ENCODE measurements around the gene CENPU.
A peak's percentile ranks its signal among the peaks of the same experiment; 100 is the strongest.

Gene CENPU

DNA sequence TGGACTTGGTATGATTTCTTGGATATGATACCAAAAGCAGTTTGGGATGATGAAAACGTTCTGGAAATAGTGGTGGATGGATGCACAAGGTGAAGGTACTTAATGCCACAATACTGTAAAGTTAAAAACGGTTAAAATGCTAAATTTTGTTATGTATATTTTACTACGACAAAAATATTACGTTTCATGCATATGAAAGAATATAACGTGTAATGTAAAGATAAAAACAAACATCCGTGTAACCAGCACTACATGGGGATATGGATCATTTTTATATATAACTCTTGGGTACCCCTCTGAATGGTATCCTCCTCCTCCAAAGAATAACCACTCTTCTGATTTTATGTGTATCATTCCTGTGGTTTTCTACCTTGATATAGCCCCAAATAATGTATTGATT, 862 bp upstream of the CENPU start:
- H4K20me1 ChIP-seq = peaks cover 0 to 29% (median 9%) of the 10 kb centered on the region in 11 experiments; a peak in 11 of 22 replicates
- TF ChIP-seq Cebpa-rat (IDR thresholded peaks at IDR 0.05) = no peak
- H3K9me3 ChIP-seq (replicated peaks in 1 of 11) = no peaks in the 10 kb centered on the region
- H3K27ac ChIP-seq = peak overlapping the region in 9 of 11 experiments; percentile 11 to 78 (median 64); a peak in 16 of 22 replicates
- H3K4me1 ChIP-seq = peaks cover 34 to 49% (median 40%) of the 10 kb centered on the region in 10 experiments
- peak overlapping the region; percentile 55 to 91 (median 74) for H3K4me2 ChIP-seq
- H3K9ac ChIP-seq = peak overlapping the region in 10 of 11 experiments; percentile 56 to 98 (median 75); a peak in 18 of 22 replicates
- H3K36me3 ChIP-seq = peaks cover 0 to 29% (median 15%) of the 10 kb centered on the region in 11 experiments; a peak in 18 of 22 replicates
- H3K4me3 ChIP-seq = peak overlapping the region; percentile 75 to 99 (median 80)
- H3K27me3 ChIP-seq = no peaks in the 10 kb centered on the region

DNA sequence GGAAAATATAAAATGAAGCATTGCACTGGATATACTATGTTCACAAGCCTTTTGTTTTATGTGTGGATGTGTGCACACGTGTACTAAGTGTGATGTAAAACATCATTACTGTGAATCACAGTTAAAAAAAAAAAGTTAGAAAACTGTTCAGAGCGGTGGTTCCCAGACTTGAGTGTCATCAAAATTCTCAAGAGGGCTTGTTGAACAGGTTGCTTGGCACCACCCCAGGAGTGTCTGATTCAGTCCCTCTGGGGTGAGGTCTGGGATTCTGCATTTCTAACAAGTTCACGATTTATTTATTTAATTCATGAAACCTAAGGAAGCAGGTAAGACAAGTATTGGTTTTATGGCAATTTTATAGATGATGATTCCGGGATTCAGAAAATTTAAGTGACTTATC, 1.8 kb downstream of the CENPU start:
- no peak for TF ChIP-seq Cebpa-rat (IDR thresholded peaks at IDR 0.05)
- Histone ChIP-seq H3K4me2 (peak overlapping the region in 10 of 11 experiments; percentile 78 to 98 (median 91); a peak in 21 of 22 replicates), H3K4me3 (peak overlapping the region in 8 of 10 experiments; percentile 77 to 99 (median 84); a peak in 12 of 20 replicates), H3K4me1 (peaks cover 26 to 43% (median 34%) of the 10 kb centered on the region in 10 experiments), H3K27ac (peak overlapping the region in 9 of 11 experiments; percentile 77 to 98 (median 95); a peak in 11 of 22 replicates), H3K27me3 (no peaks in the 10 kb centered on the region), H3K36me3 (peaks cover 0 to 56% (median 42%) of the 10 kb centered on the region in 11 experiments; a peak in 19 of 22 replicates), H3K9ac (peak overlapping the region in 9 of 11 experiments; percentile 80 to 98 (median 95); a peak in 17 of 22 replicates), H4K20me1 (peaks cover 0 to 38% (median 13%) of the 10 kb centered on the region in 11 experiments; a peak in 11 of 22 replicates), H3K9me3 (replicated peaks in 1 of 11) (peaks cover 0 to 15% (median 10%) of the 10 kb centered on the region in 11 experiments; a peak in 11 of 22 replicates)

DNA sequence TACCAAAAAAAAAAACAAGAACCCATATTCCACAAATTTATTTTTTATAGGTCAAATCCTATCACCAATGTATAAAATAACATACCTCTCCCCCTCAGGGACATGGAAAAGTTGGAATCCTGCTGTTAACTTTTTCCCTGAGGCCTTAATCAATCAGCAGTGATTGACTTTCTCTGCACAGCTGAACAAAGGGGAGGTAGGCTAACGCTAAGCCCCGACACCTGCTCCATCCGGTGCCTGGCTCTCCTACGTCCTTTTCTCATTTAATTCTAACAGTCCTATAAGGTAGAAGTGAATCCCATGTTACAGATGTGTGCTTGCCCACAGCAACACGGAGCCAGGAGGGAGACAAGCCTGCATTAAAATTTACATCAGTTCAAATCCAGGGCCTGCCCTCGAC, 2.8 kb downstream of the CENPU start:
- peaks cover 0 to 64% (median 49%) of the 10 kb centered on the region in 11 experiments; a peak in 19 of 22 replicates for H3K36me3 ChIP-seq
- no peak overlapping the region for H3K27ac ChIP-seq
- H3K9me3 ChIP-seq (replicated peaks in 1 of 11) = peaks cover 0 to 17% (median 10%) of the 10 kb centered on the region in 11 experiments; a peak in 11 of 22 replicates
- peak overlapping the region in 8 of 11 experiments; percentile 2 to 98 (median 92); a peak in 9 of 22 replicates for H3K4me2 ChIP-seq
- no peak overlapping the region for H3K4me3 ChIP-seq
- H3K4me1 ChIP-seq = peaks cover 30 to 50% (median 43%) of the 10 kb centered on the region in 10 experiments
- no peaks in the 10 kb centered on the region for H3K27me3 ChIP-seq
- no peak for TF ChIP-seq Cebpa-rat (IDR thresholded peaks at IDR 0.05)
- peaks cover 0 to 38% (median 13%) of the 10 kb centered on the region in 11 experiments; a peak in 11 of 22 replicates for H4K20me1 ChIP-seq
- H3K9ac ChIP-seq = peak overlapping the region in 4 of 11 experiments; percentile 12 to 92 (median 27); a peak in 4 of 22 replicates

DNA sequence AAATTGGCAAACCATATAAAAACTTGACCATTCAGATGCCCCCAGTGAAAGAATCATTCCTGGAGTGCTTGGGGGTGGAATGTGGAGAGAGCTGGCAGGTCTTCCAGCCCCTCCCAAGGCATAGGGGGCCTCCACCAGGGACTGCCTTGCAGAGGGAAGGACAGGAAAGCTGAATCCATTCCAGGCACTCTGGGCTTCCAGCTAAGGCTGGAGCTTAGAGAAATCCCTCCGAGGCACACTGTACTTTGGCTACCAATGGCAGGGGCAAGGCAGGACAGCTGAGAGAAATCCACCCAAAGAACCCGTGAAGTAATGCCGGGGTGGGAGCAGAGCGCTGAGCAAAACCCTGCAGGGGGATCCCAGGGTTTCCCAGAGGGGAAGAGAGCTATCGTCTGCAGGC, 4.0 kb downstream of the CENPU start:
- Histone ChIP-seq H3K9ac (no peak overlapping the region), H3K4me3 (no peak overlapping the region), H3K27me3 (no peaks in the 10 kb centered on the region), H3K4me2 (no peak overlapping the region), H3K36me3 (peaks cover 0 to 75% (median 61%) of the 10 kb centered on the region in 11 experiments; a peak in 19 of 22 replicates), H3K4me1 (peaks cover 28 to 46% (median 40%) of the 10 kb centered on the region in 10 experiments), H3K9me3 (replicated peaks in 1 of 11) (peaks cover 0 to 17% (median 10%) of the 10 kb centered on the region in 11 experiments; a peak in 11 of 22 replicates), H3K27ac (no peak overlapping the region), H4K20me1 (peaks cover 0 to 48% (median 18%) of the 10 kb centered on the region in 11 experiments; a peak in 12 of 22 replicates)
- TF ChIP-seq Cebpa-rat (IDR thresholded peaks at IDR 0.05) = no peak

DNA sequence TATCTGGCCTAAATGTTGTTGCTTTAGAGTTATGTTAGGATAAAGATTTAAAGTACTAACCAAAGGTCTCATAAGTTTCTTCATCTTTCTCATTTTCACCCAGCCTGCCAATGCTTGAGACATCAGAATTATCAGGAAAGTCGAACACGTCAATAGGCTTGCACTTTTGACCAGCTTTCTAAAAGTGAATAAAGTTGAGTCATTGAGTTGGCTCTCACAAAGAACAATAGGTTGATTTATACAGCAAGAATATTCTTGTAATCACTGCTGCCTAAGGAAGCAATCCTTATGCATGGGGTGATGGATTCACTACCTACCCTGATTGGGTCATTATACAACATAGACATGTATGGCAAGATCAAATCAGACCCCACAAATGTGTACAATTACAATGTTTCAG, 5.0 kb downstream of the CENPU start:
- Histone ChIP-seq H3K9me3 (replicated peaks in 1 of 11) (peaks cover 0 to 17% (median 10%) of the 10 kb centered on the region in 11 experiments; a peak in 11 of 22 replicates), H3K36me3 (peaks cover 0 to 86% (median 71%) of the 10 kb centered on the region in 11 experiments; a peak in 19 of 22 replicates), H4K20me1 (peaks cover 0 to 48% (median 18%) of the 10 kb centered on the region in 11 experiments; a peak in 12 of 22 replicates)

DNA sequence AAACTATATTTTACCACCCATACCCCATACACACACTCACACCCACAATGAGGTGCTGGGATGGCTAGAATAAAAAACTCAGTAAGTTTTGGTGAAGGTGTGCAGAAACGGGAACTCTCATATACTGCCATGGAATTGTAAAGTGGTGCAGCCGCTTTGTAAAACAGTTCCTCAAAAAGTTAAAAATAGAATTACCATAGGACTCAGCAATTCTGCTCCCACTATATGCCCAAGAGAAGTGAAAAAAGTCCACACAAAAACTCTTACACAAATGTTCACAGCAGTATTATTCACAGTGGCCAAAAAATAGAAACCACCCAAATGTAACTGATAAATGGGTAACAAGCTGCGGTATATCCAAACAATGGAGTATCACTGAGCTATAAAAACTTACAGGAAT, 6.5 kb downstream of the CENPU start:
- Histone ChIP-seq H3K4me1 (peaks cover 15 to 31% (median 26%) of the 10 kb centered on the region in 10 experiments), H3K9me3 (replicated peaks in 1 of 11) (peaks cover 0 to 17% (median 10%) of the 10 kb centered on the region in 11 experiments; a peak in 12 of 22 replicates), H3K27ac (no peak overlapping the region), H3K4me2 (peak overlapping the region in 5 of 11 experiments; percentile 9 to 37 (median 22); a peak in 6 of 22 replicates), H3K4me3 (no peak overlapping the region), H4K20me1 (peaks cover 0 to 48% (median 18%) of the 10 kb centered on the region in 11 experiments; a peak in 12 of 22 replicates), H3K36me3 (peaks cover 0 to 97% (median 86%) of the 10 kb centered on the region in 11 experiments; a peak in 20 of 22 replicates), H3K9ac (no peak overlapping the region), H3K27me3 (no peaks in the 10 kb centered on the region)
- TF ChIP-seq Cebpa-rat (IDR thresholded peaks at IDR 0.05) = no peak

More for the DNA sequence above, 5.0 kb downstream of the CENPU start:
- Histone ChIP-seq H3K4me3 (no peak overlapping the region), H3K9ac (no peak overlapping the region), H3K27me3 (no peaks in the 10 kb centered on the region), H3K4me1 (peaks cover 21 to 39% (median 34%) of the 10 kb centered on the region in 10 experiments), H3K4me2 (no peak overlapping the region), H3K27ac (no peak overlapping the region)
- TF ChIP-seq Cebpa-rat (IDR thresholded peaks at IDR 0.05) = no peak

DNA sequence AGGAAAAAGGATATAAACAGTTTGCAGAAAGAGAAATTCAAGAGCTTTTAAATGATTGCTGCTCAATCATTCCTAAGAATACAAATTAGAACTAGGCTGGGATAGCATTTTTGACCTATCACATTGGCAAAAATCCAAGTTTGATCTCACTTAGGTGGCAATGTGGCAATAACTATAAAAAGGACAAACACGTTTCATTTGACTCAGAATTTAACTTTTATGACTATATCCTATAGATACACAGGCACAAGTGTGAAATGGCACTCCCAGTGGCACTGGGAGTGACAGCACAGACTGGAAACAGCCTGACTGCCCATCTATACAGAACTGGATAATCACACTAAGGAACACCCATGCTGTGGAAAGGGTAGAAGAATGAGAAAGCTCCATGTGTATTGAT, 11.1 kb downstream of the CENPU start:
- Histone ChIP-seq H3K4me2 (no peak overlapping the region), H3K4me1 (peaks cover 0 to 18% (median 15%) of the 10 kb centered on the region in 10 experiments; a peak in 15 of 20 replicates), H3K4me3 (no peak overlapping the region), H3K27me3 (no peaks in the 10 kb centered on the region), H3K9ac (no peak overlapping the region), H4K20me1 (peaks cover 0 to 58% (median 23%) of the 10 kb centered on the region in 11 experiments; a peak in 10 of 22 replicates), H3K9me3 (replicated peaks in 1 of 11) (peaks cover 0 to 26% (median 16%) of the 10 kb centered on the region in 11 experiments; a peak in 19 of 22 replicates), H3K36me3 (peaks cover 14 to 98% (median 96%) of the 10 kb centered on the region in 11 experiments; a peak in 21 of 22 replicates), H3K27ac (no peak overlapping the region)
- no peak for TF ChIP-seq Cebpa-rat (IDR thresholded peaks at IDR 0.05)

DNA sequence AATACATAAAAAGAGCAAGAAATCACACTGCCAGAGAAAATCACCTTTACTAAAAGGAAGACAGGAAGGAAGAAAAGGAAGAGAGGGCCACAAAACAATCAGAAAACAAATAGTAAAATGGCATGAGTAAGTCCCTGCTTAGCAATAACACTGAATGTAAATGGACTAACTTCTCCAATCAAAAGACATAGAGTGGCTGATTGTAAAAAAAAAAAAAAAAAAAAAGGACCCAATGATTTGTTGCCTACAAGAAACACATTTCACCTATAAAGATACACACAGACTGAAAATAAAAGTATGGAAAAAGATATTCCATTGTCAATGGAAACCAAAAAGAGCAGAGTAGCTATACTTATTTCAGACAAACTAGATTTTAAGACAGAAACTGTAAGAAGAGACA, 12.6 kb downstream of the CENPU start:
- Histone ChIP-seq H3K4me3 (no peak overlapping the region), H3K4me1 (peaks cover 0 to 5% (median 1%) of the 10 kb centered on the region in 10 experiments; a peak in 8 of 20 replicates), H3K36me3 (peaks cover 14 to 100% (median 98%) of the 10 kb centered on the region in 11 experiments; a peak in 21 of 22 replicates), H4K20me1 (peaks cover 0 to 52% (median 25%) of the 10 kb centered on the region in 11 experiments; a peak in 10 of 22 replicates), H3K9me3 (replicated peaks in 1 of 11) (peaks cover 0 to 18% (median 11%) of the 10 kb centered on the region in 11 experiments; a peak in 18 of 22 replicates), H3K27ac (no peak overlapping the region), H3K27me3 (no peaks in the 10 kb centered on the region), H3K9ac (no peak overlapping the region), H3K4me2 (no peak overlapping the region)
- TF ChIP-seq Cebpa-rat (IDR thresholded peaks at IDR 0.05) = no peak

DNA sequence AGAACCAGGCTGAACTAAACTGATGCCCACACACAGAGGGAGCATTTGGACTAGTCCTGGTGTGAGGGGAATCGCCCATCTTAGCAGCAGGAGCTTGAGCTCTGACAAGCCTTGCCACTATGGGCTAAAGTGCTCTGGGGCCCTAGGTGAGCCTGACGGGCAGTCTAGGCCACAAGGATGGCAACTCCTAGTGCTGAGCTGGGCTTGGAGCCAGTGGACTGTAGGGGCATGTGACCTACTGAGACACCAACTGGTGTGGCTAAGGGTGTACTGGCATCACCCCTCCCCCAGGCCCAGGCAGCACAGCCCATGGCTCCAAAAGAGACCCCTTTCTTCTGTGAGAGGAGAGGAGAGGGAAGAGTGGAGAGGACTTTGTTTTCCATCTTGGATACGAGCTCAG, 14.5 kb downstream of the CENPU start:
- no peak overlapping the region for H3K4me2 ChIP-seq
- peaks cover 0 to 38% (median 19%) of the 10 kb centered on the region in 11 experiments; a peak in 9 of 22 replicates for H4K20me1 ChIP-seq
- peaks cover 0 to 18% (median 11%) of the 10 kb centered on the region in 11 experiments; a peak in 18 of 22 replicates for H3K9me3 ChIP-seq (replicated peaks in 1 of 11)
- H3K9ac ChIP-seq = no peak overlapping the region
- no peak overlapping the region for H3K27ac ChIP-seq
- no peaks in the 10 kb centered on the region for H3K4me1 ChIP-seq
- H3K4me3 ChIP-seq = no peak overlapping the region
- no peaks in the 10 kb centered on the region for H3K27me3 ChIP-seq
- H3K36me3 ChIP-seq = peaks cover 14 to 100% (median 98%) of the 10 kb centered on the region in 11 experiments; a peak in 21 of 22 replicates
- no peak for TF ChIP-seq Cebpa-rat (IDR thresholded peaks at IDR 0.05)
